ENCODE results near the gene ITGA11.
"Not testable (repeated sequence)": the region's sequence is repeated elsewhere in the genome, so short reads cannot be mapped to it uniquely, and the experiment has no call there.

The ITGA11 gene

DNA sequence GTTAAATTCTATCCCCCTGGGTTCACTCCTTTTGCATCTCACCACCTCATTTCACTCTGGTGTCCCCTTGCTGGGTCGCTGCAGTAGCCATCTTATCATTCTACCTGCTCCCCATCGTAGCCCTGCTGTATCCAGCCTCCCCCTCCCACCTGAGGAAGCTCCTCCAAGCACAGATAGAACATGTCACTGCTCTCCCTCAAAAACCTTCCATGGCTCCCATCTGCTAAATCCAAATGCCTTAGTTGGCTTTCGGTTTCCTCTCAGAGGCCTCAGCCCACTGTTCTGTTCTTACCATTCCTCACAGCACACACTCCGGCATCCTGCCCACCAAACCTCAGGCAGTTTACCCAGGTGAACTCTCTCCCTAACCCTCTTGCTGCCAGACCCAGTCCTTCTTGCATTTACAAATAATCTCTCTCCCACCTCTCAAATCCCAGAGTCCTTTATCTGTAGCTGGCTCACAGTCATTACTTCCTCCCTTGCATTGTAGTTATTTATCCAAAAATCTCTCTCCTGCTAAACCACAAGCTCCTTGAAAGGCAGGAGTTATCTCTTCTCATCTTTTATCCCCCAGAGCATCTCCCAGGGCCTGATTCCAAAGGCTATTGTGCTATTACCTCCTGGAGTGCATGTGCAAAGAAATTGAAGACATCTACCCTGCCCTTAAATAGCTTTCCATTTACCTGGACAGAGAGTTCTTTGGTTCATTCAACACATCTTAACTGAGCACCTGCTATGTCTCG is 9.4 kb downstream of the ITGA11 start:
- not testable (repeated sequence) for H3K4me3 ChIP-seq (ENCODE audit: low read length); H3K36me3 ChIP-seq (ENCODE audit: control insufficient read depth, insufficient read depth, low read length); H3K27me3 ChIP-seq (ENCODE audit: control insufficient read depth, insufficient read depth, low read length); H3K9me3 ChIP-seq (ENCODE audit: control insufficient read depth, low read length); H3K9ac ChIP-seq (ENCODE audit: low read length)
- peaks cover 23% of the 10 kb centered on the region for H3K4me1 ChIP-seq (ENCODE audit: control insufficient read depth, insufficient read depth, low read length)

DNA sequence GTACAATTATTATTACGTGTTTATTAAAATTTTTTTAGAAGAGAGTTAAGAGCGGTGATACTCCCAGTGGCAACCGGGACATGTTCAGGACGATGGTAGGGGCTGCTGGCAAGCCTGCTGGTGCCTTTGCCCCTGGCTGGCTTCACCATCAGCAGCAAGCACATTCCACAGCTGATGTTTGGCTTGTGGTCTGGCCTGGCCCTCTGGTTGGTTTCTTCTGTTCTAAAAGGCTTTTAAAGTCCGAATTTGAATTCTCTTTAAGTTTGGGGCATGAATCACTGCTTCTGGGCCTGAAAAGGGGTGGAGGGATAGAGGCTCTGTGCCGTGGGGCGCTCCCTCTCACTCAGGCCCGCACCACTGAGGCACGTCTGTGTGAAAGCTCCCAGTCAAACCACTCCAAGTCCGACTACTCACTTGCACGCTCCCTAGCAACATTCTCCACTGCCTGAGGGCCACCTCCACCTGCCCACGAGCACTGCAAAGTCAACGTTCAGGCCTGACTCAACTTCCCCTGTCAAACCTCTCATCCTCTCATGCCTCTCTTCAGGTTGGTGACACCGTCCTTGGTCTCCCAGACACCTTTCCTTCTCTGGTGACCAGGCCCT is 10.1 kb downstream of the ITGA11 start:
- no peaks in the 10 kb centered on the region for H3K9me3 ChIP-seq (ENCODE audit: control insufficient read depth, low read length)
- H3K9ac ChIP-seq (ENCODE audit: low read length), result no peak overlapping the region
- peaks cover 23% of the 10 kb centered on the region for H3K4me1 ChIP-seq (ENCODE audit: control insufficient read depth, insufficient read depth, low read length)
- H3K4me3 ChIP-seq (ENCODE audit: low read length), result no peak overlapping the region
- no peaks in the 10 kb centered on the region for H3K36me3 ChIP-seq (ENCODE audit: control insufficient read depth, insufficient read depth, low read length)
- H3K27me3 ChIP-seq (ENCODE audit: control insufficient read depth, insufficient read depth, low read length), result no peaks in the 10 kb centered on the region

- H3K4me1 ChIP-seq (ENCODE audit: control insufficient read depth, insufficient read depth, low read length), result peaks cover 23% of the 10 kb centered on the region
- no peak overlapping the region for H3K9ac ChIP-seq (ENCODE audit: low read length)
- H3K9me3 ChIP-seq (ENCODE audit: control insufficient read depth, low read length), result no peaks in the 10 kb centered on the region
- H3K27me3 ChIP-seq (ENCODE audit: control insufficient read depth, insufficient read depth, low read length), result no peaks in the 10 kb centered on the region
- H3K36me3 ChIP-seq (ENCODE audit: control insufficient read depth, insufficient read depth, low read length), result no peaks in the 10 kb centered on the region
- H3K4me3 ChIP-seq (ENCODE audit: low read length), result no peak overlapping the region
These were observed 10.8 kb downstream of the ITGA11 start for GRCh38 chr15:68421115-68421551.

DNA sequence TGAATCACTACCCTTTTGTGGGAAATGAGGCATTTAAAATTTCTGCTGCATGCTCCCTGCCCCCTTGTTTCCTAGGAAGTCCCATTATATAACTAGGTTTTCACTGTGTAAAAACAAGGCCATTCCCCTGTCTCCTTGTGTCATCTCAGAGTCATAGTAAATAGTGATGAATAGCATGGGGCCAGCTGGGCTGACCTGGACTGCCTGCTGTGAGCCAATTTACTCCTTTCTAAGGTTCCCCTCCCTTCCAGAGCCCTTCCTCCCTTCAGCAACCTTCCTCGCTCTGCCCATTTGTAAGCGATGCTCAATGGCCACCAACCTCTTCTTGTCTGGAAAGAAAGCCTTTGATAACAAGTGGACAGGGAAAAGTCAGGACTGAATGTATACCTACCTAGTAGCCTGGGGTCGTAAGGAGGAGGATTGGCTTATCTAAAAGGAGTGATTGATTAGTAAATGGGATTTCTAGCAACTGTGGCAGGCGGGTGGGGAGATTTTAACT is 11.7 kb downstream of the ITGA11 start:
- Histone ChIP-seq H3K9me3 (ENCODE audit: control insufficient read depth, low read length) (no peaks in the 10 kb centered on the region), H3K9ac (ENCODE audit: low read length) (no peak overlapping the region), H3K4me1 (ENCODE audit: control insufficient read depth, insufficient read depth, low read length) (peaks cover 23% of the 10 kb centered on the region), H3K27me3 (ENCODE audit: control insufficient read depth, insufficient read depth, low read length) (no peaks in the 10 kb centered on the region), H3K36me3 (ENCODE audit: control insufficient read depth, insufficient read depth, low read length) (no peaks in the 10 kb centered on the region), H3K4me3 (ENCODE audit: low read length) (no peak overlapping the region)

GRCh38 chr15:68419301-68420175 is 12.4 kb downstream of the ITGA11 start:
- no peak overlapping the region for H3K4me3 ChIP-seq (ENCODE audit: low read length)
- no peaks in the 10 kb centered on the region for H3K36me3 ChIP-seq (ENCODE audit: control insufficient read depth, insufficient read depth, low read length)
- no peak overlapping the region for H3K9ac ChIP-seq (ENCODE audit: low read length)
- peaks cover 23% of the 10 kb centered on the region for H3K4me1 ChIP-seq (ENCODE audit: control insufficient read depth, insufficient read depth, low read length)
- no peaks in the 10 kb centered on the region for H3K9me3 ChIP-seq (ENCODE audit: control insufficient read depth, low read length)
- no peaks in the 10 kb centered on the region for H3K27me3 ChIP-seq (ENCODE audit: control insufficient read depth, insufficient read depth, low read length)

- Histone ChIP-seq H3K4me1 (ENCODE audit: control insufficient read depth, insufficient read depth, low read length) (peaks cover 23% of the 10 kb centered on the region), H3K9ac (ENCODE audit: low read length) (no peak overlapping the region), H3K27me3 (ENCODE audit: control insufficient read depth, insufficient read depth, low read length) (no peaks in the 10 kb centered on the region), H3K9me3 (ENCODE audit: control insufficient read depth, low read length) (no peaks in the 10 kb centered on the region), H3K4me3 (ENCODE audit: low read length) (no peak overlapping the region), H3K36me3 (ENCODE audit: control insufficient read depth, insufficient read depth, low read length) (no peaks in the 10 kb centered on the region)
These were observed 13.3 kb downstream of the ITGA11 start for GRCh38 chr15:68418611-68419161.

DNA sequence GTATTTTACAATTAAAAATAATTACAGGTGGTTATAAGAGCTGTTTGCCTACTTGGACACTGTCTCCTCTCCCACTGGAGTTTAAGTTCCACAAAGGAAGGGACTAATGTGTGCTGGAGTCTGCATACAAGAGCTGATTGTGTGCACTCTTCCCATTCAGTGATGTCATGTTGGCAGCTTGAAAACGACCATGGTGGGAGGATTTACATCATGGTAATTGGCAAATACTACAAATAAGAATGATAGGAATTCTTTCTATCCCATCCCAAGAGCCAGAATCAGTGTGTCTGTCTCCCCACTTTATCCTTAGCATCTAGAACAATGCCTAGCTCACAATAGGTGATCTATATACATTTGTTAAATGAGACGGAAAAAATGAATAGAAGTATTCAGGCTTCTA is 14.1 kb downstream of the ITGA11 start:
- peaks cover 23% of the 10 kb centered on the region for H3K4me1 ChIP-seq (ENCODE audit: control insufficient read depth, insufficient read depth, low read length)
- no peaks in the 10 kb centered on the region for H3K27me3 ChIP-seq (ENCODE audit: control insufficient read depth, insufficient read depth, low read length)
- H3K4me3 ChIP-seq (ENCODE audit: low read length), result no peak overlapping the region
- H3K9ac ChIP-seq (ENCODE audit: low read length), result no peak overlapping the region
- H3K36me3 ChIP-seq (ENCODE audit: control insufficient read depth, insufficient read depth, low read length), result no peaks in the 10 kb centered on the region
- H3K9me3 ChIP-seq (ENCODE audit: control insufficient read depth, low read length), result no peaks in the 10 kb centered on the region

- no peaks in the 10 kb centered on the region for H3K9me3 ChIP-seq (ENCODE audit: control insufficient read depth, low read length)
- H3K4me1 ChIP-seq (ENCODE audit: control insufficient read depth, insufficient read depth, low read length), result peaks cover 23% of the 10 kb centered on the region
- H3K9ac ChIP-seq (ENCODE audit: low read length), result no peak overlapping the region
- H3K27me3 ChIP-seq (ENCODE audit: control insufficient read depth, insufficient read depth, low read length), result no peaks in the 10 kb centered on the region
- H3K4me3 ChIP-seq (ENCODE audit: low read length), result no peak overlapping the region
- no peaks in the 10 kb centered on the region for H3K36me3 ChIP-seq (ENCODE audit: control insufficient read depth, insufficient read depth, low read length)
These were observed 14.9 kb downstream of the ITGA11 start for GRCh38 chr15:68417051-68417450.

GRCh38 chr15:68416158-68416535 is 15.8 kb downstream of the ITGA11 start:
- no peaks in the 10 kb centered on the region for H3K9me3 ChIP-seq (ENCODE audit: control insufficient read depth, low read length)
- no peak overlapping the region for H3K9ac ChIP-seq (ENCODE audit: low read length)
- H3K4me3 ChIP-seq (ENCODE audit: low read length), result no peak overlapping the region
- H3K27me3 ChIP-seq (ENCODE audit: control insufficient read depth, insufficient read depth, low read length), result no peaks in the 10 kb centered on the region
- no peaks in the 10 kb centered on the region for H3K36me3 ChIP-seq (ENCODE audit: control insufficient read depth, insufficient read depth, low read length)
- peaks cover 15% of the 10 kb centered on the region for H3K4me1 ChIP-seq (ENCODE audit: control insufficient read depth, insufficient read depth, low read length)

DNA sequence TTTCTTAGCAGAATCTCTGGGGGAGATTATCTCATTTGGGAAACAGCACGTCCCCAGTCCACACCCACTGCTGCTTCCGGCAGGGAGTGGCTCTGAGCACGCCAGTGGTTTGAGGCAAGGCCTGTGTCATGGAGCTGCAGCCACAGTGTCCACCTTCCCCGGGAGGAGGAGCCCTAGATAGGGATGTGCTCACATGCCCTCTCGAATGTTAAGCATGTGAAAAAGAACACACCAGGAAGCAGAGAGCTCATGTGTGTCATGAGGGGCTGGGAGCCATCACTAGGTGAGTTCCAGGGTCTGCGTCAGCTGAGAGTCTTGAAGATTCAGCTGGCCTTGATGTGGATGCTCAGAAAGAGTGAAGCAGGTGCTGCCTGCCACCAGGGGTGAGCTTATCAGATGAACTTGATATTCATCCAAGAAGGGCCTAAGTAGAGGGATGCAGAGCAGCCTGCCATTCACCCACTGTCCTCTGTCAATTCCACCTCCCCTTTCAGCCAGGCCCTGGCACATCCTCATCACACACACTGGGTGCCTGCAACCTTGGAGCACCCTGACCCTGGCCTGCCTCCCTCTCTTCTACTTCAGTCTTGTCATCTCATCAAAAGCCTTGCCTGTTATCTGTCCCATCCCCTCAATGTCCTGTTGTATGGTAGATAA is 16.3 kb downstream of the ITGA11 start:
- Histone ChIP-seq H3K4me3 (ENCODE audit: low read length) (no peak overlapping the region), H3K27me3 (ENCODE audit: control insufficient read depth, insufficient read depth, low read length) (no peaks in the 10 kb centered on the region), H3K9ac (ENCODE audit: low read length) (no peak overlapping the region), H3K9me3 (ENCODE audit: control insufficient read depth, low read length) (no peaks in the 10 kb centered on the region), H3K36me3 (ENCODE audit: control insufficient read depth, insufficient read depth, low read length) (no peaks in the 10 kb centered on the region), H3K4me1 (ENCODE audit: control insufficient read depth, insufficient read depth, low read length) (peaks cover 13% of the 10 kb centered on the region)

- no peaks in the 10 kb centered on the region for H3K36me3 ChIP-seq (ENCODE audit: control insufficient read depth, insufficient read depth, low read length)
- no peak overlapping the region for H3K9ac ChIP-seq (ENCODE audit: low read length)
- peaks cover 3% of the 10 kb centered on the region for H3K27me3 ChIP-seq (ENCODE audit: control insufficient read depth, insufficient read depth, low read length)
- peaks cover 8% of the 10 kb centered on the region for H3K4me1 ChIP-seq (ENCODE audit: control insufficient read depth, insufficient read depth, low read length)
- no peak overlapping the region for H3K4me3 ChIP-seq (ENCODE audit: low read length)
- H3K9me3 ChIP-seq (ENCODE audit: control insufficient read depth, low read length), result no peaks in the 10 kb centered on the region
These were observed 16.9 kb downstream of the ITGA11 start for GRCh38 chr15:68415061-68415460.
